PC-3 (cell line): ENCODE data around the gene ZBTB21.

Experiments
- CTCF ChIP-seq: fragments of 300-600 bp; sonication (generic); conservative IDR thresholded peaks from 2 replicates; pipeline ENCODE4 v1.5.1; 2017; ENCODE audit warnings: antibody characterized with exemption, low read depth, mild to moderate bottlenecking, low read length
- EZH2 ChIP-seq: fragments of 300-600 bp; sonication (generic); IDR thresholded peaks from one replicate; pipeline ENCODE4 v1.6.1; 2017; ENCODE audit warnings: antibody characterized with exemption, mild to moderate bottlenecking, low read length; ENCODE audit not compliant: unreplicated experiment

DNA sequence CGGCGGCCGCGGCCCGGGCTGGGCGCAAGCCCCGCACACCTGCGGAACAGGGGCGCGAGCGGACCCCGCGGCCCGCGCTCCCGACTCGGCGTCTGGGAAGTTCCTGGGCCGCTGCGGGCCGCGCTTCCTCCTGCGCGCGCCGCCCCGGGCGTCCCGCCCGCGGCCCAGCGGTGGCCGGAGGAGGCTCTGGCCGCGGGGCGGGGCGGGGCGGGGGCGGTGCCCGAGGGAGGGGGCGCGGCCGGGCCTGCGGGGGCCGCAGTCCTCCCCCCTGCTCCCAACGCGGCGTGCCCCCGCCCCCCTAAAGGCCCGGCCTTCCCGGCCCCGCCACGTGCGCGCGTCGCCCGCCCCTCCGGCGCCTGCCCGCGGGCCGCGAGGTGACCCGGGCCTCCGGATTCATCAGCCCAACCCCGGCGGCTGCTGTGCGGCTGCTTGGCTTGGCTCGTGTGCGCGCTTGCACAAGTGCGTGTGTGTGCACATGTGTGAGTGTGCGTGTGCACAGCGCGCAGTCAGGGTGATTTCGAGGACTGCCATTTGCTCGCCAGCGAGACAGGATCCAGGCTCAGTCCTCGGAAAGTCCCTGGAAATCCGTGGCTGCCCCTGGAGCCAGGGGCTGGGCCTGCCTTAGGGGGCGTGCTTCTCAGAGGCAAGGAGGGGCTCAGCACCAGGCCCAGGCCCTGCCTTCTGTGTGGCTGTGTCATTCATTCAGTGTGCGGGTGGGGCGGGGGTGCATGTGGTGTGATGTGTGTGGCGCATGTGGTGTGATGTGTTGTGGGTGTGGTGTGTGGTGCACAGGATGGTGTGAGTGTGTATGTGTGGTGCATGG, 56.1 kb downstream of the ZBTB21 start, which contains the start of gene C2CD2:
- TF ChIP-seq CTCF (0 out of 2 replicates have a peak, but pooled peaks have one; percentile 8), EZH2 (no peak)
